ENCODE measurements around the gene MAPK4.

- no peak for TF ChIP-seq CTCF (IDR thresholded peaks at IDR 0.05)
- TF ChIP-seq POLR2A (IDR thresholded peaks at IDR 0.05) = no peak
- no peak for TF ChIP-seq POLR2AphosphoS5 (IDR thresholded peaks at IDR 0.05)
Measured at GRCh38 chr18:50642439-50642838, 82.6 kb downstream of the MAPK4 start.

Data from breast epithelium (tissue), 3 donors.